Kidney (tissue), 14 donors: Measurements from ENCODE around the gene PADI1. TPM values are rescaled to one million over a fixed set of nuclear protein-coding genes. Genes with fewer than 3 reads are reported as not detected.

Experiments
- DNase-seq, 5 donors: peaks; one replicate each; pipeline ENCODE4 v3.0.0-alpha.2; 2013 to 2020
- FAIRE-seq: peaks from 2 replicates; lab custom pipeline; 2012; peaks lifted over from hg19 to GRCh38; lab: Jason Lieb, UNC
- H3K27ac ChIP-seq, 2 donors: one replicate each; pipeline ENCODE4 v1.7.0; 2013; ENCODE audit warnings: low read depth in 2 of 2, low read length in 2 of 2, inconsistent platforms in 1 of 2
- H3K27me3 ChIP-seq: one replicate; pipeline ENCODE4 v1.7.1; 2013; ENCODE audit warnings: low read length, inconsistent platforms; ENCODE audit not compliant: control insufficient read depth, insufficient read depth
- H3K36me3 ChIP-seq, 3 donors: one replicate each; pipeline versions ENCODE4 v1.7.0 to v1.7.1; 2013; ENCODE audit warnings: low read length in 3 of 3, control low read depth in 1 of 3, inconsistent platforms in 1 of 3; ENCODE audit not compliant: insufficient read depth in 3 of 3, control insufficient read depth in 2 of 3
- H3K4me1 ChIP-seq, 3 donors: one replicate each; pipeline versions ENCODE4 v1.7.0 to v1.7.1; 2013; ENCODE audit warnings: low read length in 3 of 3, inconsistent platforms in 1 of 3, low read depth in 1 of 3; ENCODE audit not compliant: control insufficient read depth in 2 of 3, insufficient read depth in 2 of 3
- H3K4me3 ChIP-seq, 3 donors: one replicate each; pipeline versions ENCODE4 v1.7.0 to v1.8.1; 2013; ENCODE audit warnings: low read length in 3 of 3, control low read depth in 1 of 3, inconsistent platforms in 1 of 3
- H3K9ac ChIP-seq, 3 donors: one replicate each; pipeline versions ENCODE4 v1.7.0 to v1.7.1; 2013; ENCODE audit warnings: low read length in 3 of 3, control low read depth in 1 of 3, inconsistent platforms in 1 of 3
- H3K9me3 ChIP-seq, 3 donors: one replicate each; pipeline versions ENCODE4 v1.7.0 to v1.7.1; 2013; ENCODE audit warnings: low read length in 3 of 3, control low read depth in 1 of 3, inconsistent platforms in 1 of 3; ENCODE audit not compliant: control insufficient read depth in 2 of 3, insufficient read depth in 1 of 3
- intact Hi-C: fragments of 100-400 bp; cut with DNase I; formaldehyde crosslinking; loops from one replicate; pipeline ENCODE4 v1.11.1; 2022
- polyA plus RNA-seq: library from polyadenylated mRNA; stranded (reverse); fragments of 350-450 nt; fragmentation: Illumina TruSeq; extraction: RNeasy Lipid Tissue Mini Kit (QIAGEN cat#74804); gene quantifications from one replicate; pipeline ENCODE4 v1.2.3, GENCODE V29; 2014; ENCODE audit warnings: low read depth, low replicate concordance; ENCODE audit not compliant: insufficient read depth
- total RNA-seq: library from RNA; stranded (reverse); fragmentation: NEBNext Ultra II Directional; extraction: Animal tissue kit (Norgen Biotek cat#: 25700); gene quantifications from one replicate; pipeline ENCODE4 v1.2.1, GENCODE V29; 2021
- TF ChIP-seq, protein P1 (sequence below): IDR thresholded peaks from 3 replicates; pipeline ENCODE4 v1.5.1; 2012; ENCODE audit warnings: mild to moderate bottlenecking, moderate library complexity, borderline replicate concordance; ENCODE audit not compliant: insufficient read depth; ENCODE audit errors: extremely low read depth
- donor health status: control.
- donor health status: control.
- donor health status: control.
- donor health status: control.
- donor health status: control.
- donor health status: DM: yes; HTN: yes; CAD: no.
- donor health status: Normal renal cell carcinoma (clear cell type).

PADI1 gene
- total and polyA plus RNA-seq, 2 donors from 2014 or later: 1.3 TPM; not detected in 1

DNA sequence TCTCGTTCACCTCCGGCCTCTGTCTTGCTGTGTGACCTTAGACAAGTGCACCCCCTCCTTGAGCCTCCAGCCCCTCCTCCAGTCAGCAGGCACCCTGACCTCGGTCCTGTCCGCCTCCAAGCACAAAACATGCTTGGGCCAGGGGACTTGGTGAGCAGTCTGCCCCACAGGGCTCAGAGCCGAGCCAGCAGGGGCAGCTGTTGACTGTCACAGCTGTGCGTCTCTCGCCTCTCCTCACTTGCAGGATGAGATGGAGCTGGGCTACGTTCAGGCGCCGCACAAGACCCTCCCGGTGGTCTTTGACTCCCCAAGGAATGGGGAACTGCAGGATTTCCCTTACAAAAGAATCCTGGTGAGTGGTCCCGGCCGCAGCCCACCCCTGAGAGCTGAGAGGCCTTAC, 68.2 kb downstream of the PADI1 start:
- Histone ChIP-seq H3K4me1 (no peaks in the 10 kb centered on the region), H3K9ac (no peak overlapping the region), H3K27ac (no peak overlapping the region), H3K9me3 (no peaks in the 10 kb centered on the region), H3K4me3 (no peak overlapping the region), H3K27me3 (no peaks in the 10 kb centered on the region), H3K36me3 (no peaks in the 10 kb centered on the region)
- DNase-seq: no peak
- intact Hi-C loops: no loop called here
- FAIRE-seq: no peak
- TF ChIP-seq, protein P1, sequence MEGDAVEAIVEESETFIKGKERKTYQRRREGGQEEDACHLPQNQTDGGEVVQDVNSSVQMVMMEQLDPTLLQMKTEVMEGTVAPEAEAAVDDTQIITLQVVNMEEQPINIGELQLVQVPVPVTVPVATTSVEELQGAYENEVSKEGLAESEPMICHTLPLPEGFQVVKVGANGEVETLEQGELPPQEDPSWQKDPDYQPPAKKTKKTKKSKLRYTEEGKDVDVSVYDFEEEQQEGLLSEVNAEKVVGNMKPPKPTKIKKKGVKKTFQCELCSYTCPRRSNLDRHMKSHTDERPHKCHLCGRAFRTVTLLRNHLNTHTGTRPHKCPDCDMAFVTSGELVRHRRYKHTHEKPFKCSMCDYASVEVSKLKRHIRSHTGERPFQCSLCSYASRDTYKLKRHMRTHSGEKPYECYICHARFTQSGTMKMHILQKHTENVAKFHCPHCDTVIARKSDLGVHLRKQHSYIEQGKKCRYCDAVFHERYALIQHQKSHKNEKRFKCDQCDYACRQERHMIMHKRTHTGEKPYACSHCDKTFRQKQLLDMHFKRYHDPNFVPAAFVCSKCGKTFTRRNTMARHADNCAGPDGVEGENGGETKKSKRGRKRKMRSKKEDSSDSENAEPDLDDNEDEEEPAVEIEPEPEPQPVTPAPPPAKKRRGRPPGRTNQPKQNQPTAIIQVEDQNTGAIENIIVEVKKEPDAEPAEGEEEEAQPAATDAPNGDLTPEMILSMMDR: no peak

DNA sequence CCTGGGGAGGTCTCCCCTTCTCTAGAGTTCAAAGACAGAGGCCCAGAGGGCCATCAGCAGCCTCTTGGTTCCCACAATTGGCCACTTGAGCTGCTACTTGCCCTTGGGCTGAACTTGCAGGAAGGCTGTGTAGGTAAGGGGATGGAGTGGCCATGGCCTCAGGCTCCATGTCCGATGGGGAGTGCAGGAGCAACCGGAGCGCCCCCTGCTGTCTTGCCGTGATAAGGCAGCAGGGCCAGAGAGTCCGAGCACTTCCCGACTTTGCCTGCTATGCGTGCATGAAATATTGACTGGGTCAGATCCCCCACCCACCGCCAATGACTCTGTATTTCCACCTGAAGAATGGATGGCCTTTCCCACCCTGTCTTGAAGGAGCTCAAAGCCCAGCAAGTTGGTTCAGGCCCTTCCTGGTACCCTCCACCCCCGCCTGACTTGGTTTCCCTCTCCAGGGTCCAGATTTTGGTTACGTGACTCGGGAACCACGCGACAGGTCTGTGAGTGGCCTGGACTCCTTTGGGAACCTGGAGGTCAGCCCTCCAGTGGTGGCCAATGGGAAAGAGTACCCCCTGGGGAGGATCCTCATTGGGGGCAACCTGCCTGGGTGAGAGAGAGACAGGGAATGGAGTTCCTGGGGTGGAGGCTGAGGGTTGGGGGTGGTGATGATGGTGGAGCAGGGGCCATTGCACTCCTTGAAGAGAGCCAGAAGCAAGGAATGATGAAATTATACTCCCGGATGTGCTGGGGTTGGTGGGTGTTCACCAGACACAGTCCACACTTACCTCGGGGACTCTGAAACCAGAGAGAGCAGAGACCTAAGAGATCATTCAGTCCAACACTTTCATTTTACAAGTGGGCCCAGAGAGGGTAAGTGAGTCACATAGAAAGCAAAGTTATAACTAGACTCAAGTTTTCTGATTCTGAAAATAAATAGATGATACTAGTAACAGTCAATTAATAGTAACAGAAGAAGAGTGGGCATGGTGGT, 69.5 kb downstream of the PADI1 start:
- Histone ChIP-seq H3K9ac (no peak overlapping the region), H3K9me3 (no peaks in the 10 kb centered on the region), H3K36me3 (no peaks in the 10 kb centered on the region), H3K27me3 (no peaks in the 10 kb centered on the region), H3K4me3 (no peak overlapping the region), H3K27ac (no peak overlapping the region), H3K4me1 (no peaks in the 10 kb centered on the region)
- no peak for FAIRE-seq
- peak in 4 of 5 donors; percentile 17 to 63 (median 34) for DNase-seq
- TF ChIP-seq, protein P1: peak; percentile 29
- intact Hi-C loops: no loop called here

DNA sequence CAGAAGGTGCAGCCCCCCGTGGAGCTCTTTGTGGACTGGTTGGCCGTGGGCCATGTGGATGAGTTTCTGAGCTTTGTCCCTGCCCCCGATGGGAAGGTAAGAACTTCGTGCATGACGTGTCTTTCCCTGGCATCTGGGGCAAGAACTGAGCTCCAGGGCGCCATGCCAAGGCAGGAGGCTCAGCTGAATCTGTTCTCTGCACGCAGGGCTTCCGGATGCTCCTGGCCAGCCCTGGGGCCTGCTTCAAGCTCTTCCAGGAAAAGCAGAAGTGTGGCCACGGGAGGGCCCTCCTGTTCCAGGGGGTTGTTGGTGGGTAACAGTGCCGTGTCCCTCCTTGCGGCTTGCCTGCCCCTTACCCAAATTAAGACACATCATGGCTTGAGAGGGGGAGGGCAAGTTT, 71.6 kb downstream of the PADI1 start:
- Histone ChIP-seq H3K4me3 (no peak overlapping the region), H3K9ac (no peak overlapping the region), H3K36me3 (no peaks in the 10 kb centered on the region), H3K4me1 (no peaks in the 10 kb centered on the region), H3K9me3 (no peaks in the 10 kb centered on the region), H3K27ac (no peak overlapping the region), H3K27me3 (no peaks in the 10 kb centered on the region)
- intact Hi-C loops: no loop called here
- DNase-seq (no peak), FAIRE-seq (no peak)
- TF ChIP-seq, protein P1: no peak
